ENCODE measurements around the gene C16orf54.
A peak's percentile ranks its signal among the peaks of the same experiment; 100 is the strongest.
"Not testable (repeated sequence)": the region's sequence is repeated elsewhere in the genome, so short reads cannot be mapped to it uniquely, and the experiment has no call there.

Gene C16orf54

GRCh38 chr16:29745853-29746345 is at the start of gene C16orf54:
Gene C16orf54 (minus strand): TSS chr16:29745990. CDS start chr16:29744951, 1,039 bp downstream.
- DNase-seq: peak; percentile 97

GRCh38 chr16:29794231-29794710 is 48.5 kb upstream of the C16orf54 start:
- no peak for DNase-seq

- not testable (repeated sequence) for DNase-seq
Measured at GRCh38 chr16:29793153-29793552, 47.4 kb upstream of the C16orf54 start.

- DNase-seq: no peak
Measured at GRCh38 chr16:29791845-29792807, 46.3 kb upstream of the C16orf54 start.

GRCh38 chr16:29790949-29791844 is 45.4 kb upstream of the C16orf54 start:
- no peak for DNase-seq

- peak; percentile 95 for DNase-seq
Measured at GRCh38 chr16:29790183-29790948, 44.6 kb upstream of the C16orf54 start, which contains the start of gene KIF22. Gene KIF22 (plus strand): TSS chr16:29790751. CDS start chr16:29790760, 9 bp downstream.

- no peak for DNase-seq
Measured at GRCh38 chr16:29789775-29790182, 44.0 kb upstream of the C16orf54 start.

GRCh38 chr16:29787155-29787554 is 41.4 kb upstream of the C16orf54 start:
- DNase-seq: not testable (repeated sequence)

GRCh38 chr16:29784901-29785500 is 39.2 kb upstream of the C16orf54 start:
- DNase-seq: no peak

- no peak for DNase-seq
Measured at GRCh38 chr16:29784157-29784556, 38.4 kb upstream of the C16orf54 start.

- DNase-seq: not testable (repeated sequence)
Measured at GRCh38 chr16:29783094-29783953, 37.5 kb upstream of the C16orf54 start.

GRCh38 chr16:29779474-29779873 is 33.7 kb upstream of the C16orf54 start:
- no peak for DNase-seq

- no peak for DNase-seq
Measured at GRCh38 chr16:29777576-29778350, 32.0 kb upstream of the C16orf54 start, which contains the start of gene ZG16. Gene ZG16 (plus strand): TSS chr16:29778256. CDS start chr16:29779267, 1,011 bp downstream.

- no peak for DNase-seq
Measured at GRCh38 chr16:29775742-29776408, 30.1 kb upstream of the C16orf54 start.

- no peak for DNase-seq
Measured at GRCh38 chr16:29774730-29775129, 28.9 kb upstream of the C16orf54 start.

- not testable (repeated sequence) for DNase-seq
Measured at GRCh38 chr16:29772330-29772729, 26.5 kb upstream of the C16orf54 start.

- DNase-seq: no peak
Measured at GRCh38 chr16:29770250-29770929, 24.6 kb upstream of the C16orf54 start.

GRCh38 chr16:29769507-29769906 is 23.7 kb upstream of the C16orf54 start:
- no peak for DNase-seq

Measured in GF-D8 (cell line).